PC-3 (cell line): ENCODE measurements around the gene CBFA2T3. TPM values are rescaled to one million over a fixed set of nuclear protein-coding genes. Genes with fewer than 3 reads are reported as not detected.
A peak's percentile ranks its signal among the peaks of the same experiment; 100 is the strongest.

Experiments used
- ATAC-seq: fragments of 200-7000 bp; cut with Tn5 transposase; 2 replicates; pipeline ENCODE4 v1.9.1; 2020; ENCODE audit warnings: mild to moderate bottlenecking, moderate library complexity
- BruUV-seq: library from RNA; stranded (reverse); fragments of 400-500 nt; replicated peaks from 2 replicates; lab custom pipeline; 2021; lab: Mats Ljungman, UMichigan
- CTCF ChIA-PET: fragments of 300-600 bp; sonication (Branson Sonifier 250); formaldehyde crosslinking; loops from one replicate; lab custom pipeline; 2022; ENCODE audit warnings: antibody characterized with exemption; lab: Charles Lee
- POLR2A ChIA-PET: fragments of 300-600 bp; sonication (Branson Sonifier 250); formaldehyde crosslinking; loops from one replicate; lab custom pipeline; 2022; ENCODE audit warnings: antibody characterized with exemption; ENCODE audit not compliant: unreplicated experiment; lab: Charles Lee
- DNase-seq: peaks from one replicate; pipeline ENCODE4 v3.0.0-alpha.2; 2015
- H2AFZ ChIP-seq: fragments of 300-600 bp; sonication (generic); 2 replicates; pipeline ENCODE4 v1.6.0; 2016; ENCODE audit warnings: antibody characterized with exemption, low read length
- H3F3A ChIP-seq: fragments of 300-600 bp; sonication (generic); one replicate; pipeline ENCODE4 v1.6.0; 2017; ENCODE audit warnings: antibody characterized with exemption, low read length, control low read depth, mild to moderate bottlenecking; ENCODE audit not compliant: unreplicated experiment
- H3K27ac ChIP-seq: fragments of 300-600 bp; sonication (generic); 2 replicates; pipeline ENCODE4 v1.5.1; 2016; ENCODE audit warnings: mild to moderate bottlenecking, low read length
- H3K27me3 ChIP-seq: fragments of 300-600 bp; sonication (generic); 2 replicates; pipeline ENCODE4 v1.6.1; 2016; ENCODE audit warnings: low read length, mixed read lengths
- H3K36me3 ChIP-seq: fragments of 300-600 bp; sonication (generic); 2 replicates; pipeline ENCODE4 v1.6.1; 2016; ENCODE audit warnings: low read depth, mixed run types, low read length, mixed read lengths
- H3K4me1 ChIP-seq: fragments of 300-600 bp; sonication (generic); 2 replicates; pipeline ENCODE4 v1.5.1; 2016; ENCODE audit warnings: low read length; ENCODE audit not compliant: insufficient read depth
- H3K4me2 ChIP-seq: fragments of 300-600 bp; sonication (generic); 2 replicates; pipeline ENCODE4 v1.6.0; 2016; ENCODE audit warnings: low read length
- H3K4me3 ChIP-seq: fragments of 300-600 bp; sonication (generic); 2 replicates; pipeline ENCODE4 v1.5.1; 2016; ENCODE audit warnings: mild to moderate bottlenecking, low read length, mixed read lengths
- H3K79me2 ChIP-seq: fragments of 300-600 bp; sonication (generic); 2 replicates; pipeline ENCODE4 v1.6.1; 2017; ENCODE audit warnings: low read length, mixed read lengths
- H3K9ac ChIP-seq: fragments of 300-600 bp; sonication (generic); 2 replicates; pipeline ENCODE4 v1.6.0; 2016; ENCODE audit warnings: mild to moderate bottlenecking, low read length
- H3K9me2 ChIP-seq: fragments of 300-600 bp; sonication (generic); replicated peaks from 2 replicates; pipeline ENCODE4 v1.6.1; 2016; ENCODE audit warnings: mixed run types, low read length, mixed read lengths
- H3K9me3 ChIP-seq: fragments of 300-600 bp; sonication (generic); 2 replicates; pipeline ENCODE4 v1.6.1; 2016; ENCODE audit warnings: low read length, mixed read lengths
- H4K20me1 ChIP-seq: fragments of 300-600 bp; sonication (generic); 2 replicates; pipeline ENCODE4 v1.6.1; 2016; ENCODE audit warnings: low read length, mixed read lengths
- EZH2 ChIP-seq: fragments of 300-600 bp; sonication (generic); IDR thresholded peaks from one replicate; pipeline ENCODE4 v1.6.1; 2017; ENCODE audit warnings: antibody characterized with exemption, mild to moderate bottlenecking, low read length; ENCODE audit not compliant: unreplicated experiment
- EZH2phosphoT487 ChIP-seq: fragments of 300-600 bp; sonication (generic); IDR thresholded peaks from 2 replicates; pipeline ENCODE4 v1.6.1; 2018; ENCODE audit warnings: mild to moderate bottlenecking, antibody characterized with exemption, low read length, borderline replicate concordance
- intact Hi-C: fragments of 100-400 bp; cut with micrococcal nuclease; formaldehyde crosslinking; loops from 2 replicates; pipeline ENCODE4 v1.9.0; 2023
- total RNA-seq: library from RNA; depleted of rRNA; stranded (reverse); fragments of >200 nt; gene quantifications from 2 replicates; pipeline ENCODE4 v1.2.3, GENCODE V29; 2014
- TF ChIP-seq, protein P1 (sequence below): fragments of 300-600 bp; sonication (generic); conservative IDR thresholded peaks from 2 replicates; pipeline ENCODE4 v1.5.1; 2017; ENCODE audit warnings: antibody characterized with exemption, low read depth, mild to moderate bottlenecking, low read length

The CBFA2T3 gene
- total RNA-seq, 1 experiment from 2014 or later: not detected

DNA sequence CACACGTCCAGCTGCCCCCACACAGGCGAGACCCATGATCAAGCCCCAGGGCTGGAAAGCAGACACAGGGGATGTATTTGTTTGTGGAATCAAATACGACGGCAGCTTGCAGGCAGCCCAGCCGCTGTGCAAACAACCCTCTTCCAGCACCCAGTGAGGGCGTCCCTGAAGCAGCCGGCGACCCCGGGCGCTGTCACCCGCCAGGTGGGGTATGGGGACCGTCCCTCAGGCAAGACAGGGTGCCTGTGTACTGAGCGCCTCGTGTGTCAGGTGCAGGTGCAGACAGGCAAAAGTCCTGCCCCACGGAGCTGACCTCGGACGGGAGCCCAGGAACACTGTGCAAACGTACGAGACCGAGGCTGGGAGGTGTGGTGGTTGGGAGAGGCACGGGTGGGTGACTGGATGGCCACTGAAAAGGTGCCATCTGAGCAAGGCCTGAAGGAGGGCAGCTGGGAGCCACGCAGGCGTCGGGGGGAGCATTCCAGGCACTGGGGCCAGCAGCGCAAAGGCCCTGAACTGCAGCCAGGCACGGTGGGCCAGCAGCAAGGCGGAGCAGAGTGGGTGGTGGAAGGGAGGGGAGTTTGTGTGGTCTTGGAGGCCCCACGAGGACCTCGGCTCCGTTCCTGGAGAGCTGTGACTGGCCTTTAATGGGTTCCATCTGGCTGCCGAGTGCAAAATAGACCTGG, 48.5 kb downstream of the CBFA2T3 start:
- ChIA-PET POLR2A (no interaction called here), CTCF (no interaction called here)
- Histone ChIP-seq H3F3A (no peaks in the 10 kb centered on the region), H3K27me3 (no peaks in the 10 kb centered on the region), H3K4me3 (no peak overlapping the region), H3K9ac (no peak overlapping the region), H3K9me3 (no peaks in the 10 kb centered on the region), H3K4me1 (peaks cover 22% of the 10 kb centered on the region), H3K27ac (no peak overlapping the region), H3K9me2 (no peaks in the 10 kb centered on the region), H2AFZ (no peak overlapping the region), H3K36me3 (no peaks in the 10 kb centered on the region), H3K4me2 (no peak overlapping the region), H4K20me1 (no peaks in the 10 kb centered on the region), H3K79me2 (no peaks in the 10 kb centered on the region)
- intact Hi-C loops: loop anchor here (5.0 kb wide), 1 partner anchor 239 kb away; no protein-coding TSS in a partner anchor
- no TSS peak for BruUV-seq
- ATAC-seq (no peak), DNase-seq (no peak)
- TF ChIP-seq, protein P1, sequence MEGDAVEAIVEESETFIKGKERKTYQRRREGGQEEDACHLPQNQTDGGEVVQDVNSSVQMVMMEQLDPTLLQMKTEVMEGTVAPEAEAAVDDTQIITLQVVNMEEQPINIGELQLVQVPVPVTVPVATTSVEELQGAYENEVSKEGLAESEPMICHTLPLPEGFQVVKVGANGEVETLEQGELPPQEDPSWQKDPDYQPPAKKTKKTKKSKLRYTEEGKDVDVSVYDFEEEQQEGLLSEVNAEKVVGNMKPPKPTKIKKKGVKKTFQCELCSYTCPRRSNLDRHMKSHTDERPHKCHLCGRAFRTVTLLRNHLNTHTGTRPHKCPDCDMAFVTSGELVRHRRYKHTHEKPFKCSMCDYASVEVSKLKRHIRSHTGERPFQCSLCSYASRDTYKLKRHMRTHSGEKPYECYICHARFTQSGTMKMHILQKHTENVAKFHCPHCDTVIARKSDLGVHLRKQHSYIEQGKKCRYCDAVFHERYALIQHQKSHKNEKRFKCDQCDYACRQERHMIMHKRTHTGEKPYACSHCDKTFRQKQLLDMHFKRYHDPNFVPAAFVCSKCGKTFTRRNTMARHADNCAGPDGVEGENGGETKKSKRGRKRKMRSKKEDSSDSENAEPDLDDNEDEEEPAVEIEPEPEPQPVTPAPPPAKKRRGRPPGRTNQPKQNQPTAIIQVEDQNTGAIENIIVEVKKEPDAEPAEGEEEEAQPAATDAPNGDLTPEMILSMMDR: no peak
- TF ChIP-seq EZH2phosphoT487: no peak
- no peak for TF ChIP-seq EZH2

DNA sequence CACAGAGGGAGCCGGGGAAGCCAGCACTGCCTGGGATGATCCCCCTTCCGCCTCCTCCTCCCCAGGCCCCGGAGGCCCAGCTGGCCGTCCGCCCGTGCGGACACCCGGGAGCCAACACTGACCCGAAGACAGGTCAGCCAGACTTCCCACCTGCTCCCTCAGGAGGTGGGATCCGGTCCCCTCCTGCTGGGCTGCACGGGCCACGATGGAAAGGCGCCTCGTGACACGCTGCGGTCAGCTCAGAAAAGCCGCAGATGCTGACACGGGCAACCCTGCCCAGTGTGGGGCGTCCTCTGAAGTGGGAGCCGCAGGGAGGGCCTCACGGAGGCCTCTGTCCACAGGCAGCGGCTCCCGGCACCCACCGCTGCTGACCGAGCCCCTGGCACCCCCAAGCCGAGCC, 49.3 kb downstream of the CBFA2T3 start:
- H3K36me3 ChIP-seq: no peaks in the 10 kb centered on the region
- intact Hi-C loops: loop anchor here (5.0 kb wide), 1 partner anchor 240 kb away; no protein-coding TSS in a partner anchor
- H3K9me2 ChIP-seq: no peaks in the 10 kb centered on the region
- no peak overlapping the region for H3K4me2 ChIP-seq
- no peaks in the 10 kb centered on the region for H3K79me2 ChIP-seq
- H3K9me3 ChIP-seq: no peaks in the 10 kb centered on the region
- ATAC-seq (no peak), DNase-seq (no peak)
- H3F3A ChIP-seq: no peaks in the 10 kb centered on the region
- H3K27me3 ChIP-seq: no peaks in the 10 kb centered on the region
- H4K20me1 ChIP-seq: no peaks in the 10 kb centered on the region
- peaks cover 22% of the 10 kb centered on the region for H3K4me1 ChIP-seq
- BruUV-seq: no TSS peak
- no peak overlapping the region for H3K27ac ChIP-seq
- no peak overlapping the region for H2AFZ ChIP-seq
- ChIA-PET CTCF (no interaction called here), POLR2A (no interaction called here)
- no peak for TF ChIP-seq EZH2phosphoT487
- TF ChIP-seq, protein P1: no peak
- no peak for TF ChIP-seq EZH2
- H3K9ac ChIP-seq: no peak overlapping the region
- H3K4me3 ChIP-seq: no peak overlapping the region

DNA sequence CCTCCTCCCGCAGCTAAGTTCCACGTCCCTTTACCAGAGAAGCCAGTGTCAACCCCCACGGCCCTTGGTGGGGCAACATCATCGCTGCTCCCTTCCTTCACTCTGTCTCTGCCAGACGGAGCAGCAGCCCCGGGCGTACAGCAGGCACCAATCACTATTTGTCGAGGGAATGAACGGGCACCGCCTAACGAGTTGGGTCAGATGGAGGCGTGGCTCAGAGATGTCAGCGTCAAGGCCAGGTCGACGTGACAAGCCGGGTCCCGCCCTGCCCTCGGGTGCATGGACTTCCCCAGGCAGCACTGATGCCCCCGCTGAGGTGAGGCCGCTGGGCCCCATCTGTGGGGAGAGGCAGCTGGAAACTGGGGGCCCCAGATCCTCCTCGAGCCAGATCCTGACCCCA, 50.0 kb downstream of the CBFA2T3 start:
- peak; percentile 61 for ATAC-seq
- no peak overlapping the region for H3K27ac ChIP-seq

More for the DNA sequence above, 50.0 kb downstream of the CBFA2T3 start:
- Histone ChIP-seq H3K4me3 (no peak overlapping the region; the same call in 1 of the 2 replicates), H3K79me2 (no peaks in the 10 kb centered on the region), H3K4me1 (peaks cover 22% of the 10 kb centered on the region), H3K4me2 (peak overlapping the region; percentile 59), H2AFZ (0 out of 2 replicates have a peak overlapping the region, but pooled peaks have one; percentile 32), H3K9me2 (no peaks in the 10 kb centered on the region), H4K20me1 (no peaks in the 10 kb centered on the region), H3K9ac (no peak overlapping the region), H3F3A (no peaks in the 10 kb centered on the region), H3K27me3 (no peaks in the 10 kb centered on the region), H3K36me3 (no peaks in the 10 kb centered on the region), H3K9me3 (no peaks in the 10 kb centered on the region)
- CTCF ChIA-PET: interaction anchor here (0.9 kb wide), 1 partner anchor 44 kb away, joined by 3 read pairs; no protein-coding TSS in a partner anchor
- intact Hi-C loops: loop anchor here (5.0 kb wide), 1 partner anchor 240 kb away; no protein-coding TSS in a partner anchor
- BruUV-seq: no TSS peak
- DNase-seq: peak; percentile 47
- POLR2A ChIA-PET: no interaction called here
- TF ChIP-seq EZH2 (no peak), EZH2phosphoT487 (no peak)
- TF ChIP-seq, protein P1: no peak
